WTC11 (cell line): ENCODE results near the gene IQGAP3. TPM values are rescaled to one million over a fixed set of nuclear protein-coding genes. Genes with fewer than 3 reads are reported as not detected.

Experiments used
- AR ChIP-seq: fragments of 250-450 bp; sonication (Bioruptor Pico); IDR thresholded peaks from 2 replicates; pipeline ENCODE4 v1.9.0; 2021; ENCODE audit warnings: mild to moderate bottlenecking
- ARID4B ChIP-seq: sonication (generic); formaldehyde crosslinking; IDR thresholded peaks from 2 replicates; pipeline ENCODE4 v1.8.0; 2023; ENCODE audit warnings: missing genetic modification reagents, mild to moderate bottlenecking, borderline replicate concordance
- E2F1 ChIP-seq: sonication (generic); formaldehyde crosslinking; IDR thresholded peaks from 2 replicates; pipeline ENCODE4 v1.8.0; 2022; ENCODE audit warnings: mild to moderate bottlenecking, missing genetic modification reagents
- ERG ChIP-seq: fragments of 250-450 bp; sonication (Bioruptor Pico); IDR thresholded peaks from 2 replicates; pipeline ENCODE4 v1.8.0; 2021; ENCODE audit warnings: mild to moderate bottlenecking
- ETV6 ChIP-seq: sonication (generic); formaldehyde crosslinking; IDR thresholded peaks from 2 replicates; pipeline ENCODE4 v1.8.1; 2022; ENCODE audit warnings: mild to moderate bottlenecking, missing genetic modification reagents
- GTF2I ChIP-seq: fragments of 250-450 bp; sonication (Bioruptor Pico); conservative IDR thresholded peaks from 2 replicates; pipeline ENCODE4 v1.4.0; 2021; ENCODE audit warnings: mild to moderate bottlenecking
- HMGA2 ChIP-seq: fragments of 250-450 bp; sonication (Bioruptor Pico); IDR thresholded peaks from 2 replicates; pipeline ENCODE4 v1.4.0; 2021; ENCODE audit warnings: mild to moderate bottlenecking, moderate library complexity
- KAT7 ChIP-seq: sonication (generic); formaldehyde crosslinking; IDR thresholded peaks from 2 replicates; pipeline ENCODE4 v1.8.1; 2023; ENCODE audit warnings: missing genetic modification reagents, mild to moderate bottlenecking, borderline replicate concordance
- MAX ChIP-seq: sonication (generic); formaldehyde crosslinking; IDR thresholded peaks from 2 replicates; pipeline ENCODE4 v1.8.0; 2022; ENCODE audit warnings: mild to moderate bottlenecking, missing genetic modification reagents
- NFE2L1 ChIP-seq: sonication (generic); formaldehyde crosslinking; IDR thresholded peaks from 2 replicates; pipeline ENCODE4 v1.8.1; 2023; ENCODE audit warnings: missing genetic modification reagents
- NR1H2 ChIP-seq: sonication (generic); formaldehyde crosslinking; IDR thresholded peaks from 2 replicates; pipeline ENCODE4 v1.9.0; 2021; ENCODE audit warnings: mild to moderate bottlenecking, moderate library complexity, missing genetic modification reagents
- NR2C2 ChIP-seq: sonication (generic); formaldehyde crosslinking; IDR thresholded peaks from 2 replicates; pipeline ENCODE4 v1.8.0; 2022; ENCODE audit warnings: mild to moderate bottlenecking, missing genetic modification reagents
- PRDM15 ChIP-seq: sonication (generic); formaldehyde crosslinking; IDR thresholded peaks from 2 replicates; pipeline ENCODE4 v1.8.0; 2022; ENCODE audit warnings: missing genetic modification reagents
- RELA ChIP-seq: sonication (generic); formaldehyde crosslinking; IDR thresholded peaks from 2 replicates; pipeline ENCODE4 v1.8.1; 2022; ENCODE audit warnings: missing genetic modification reagents, mild to moderate bottlenecking, borderline replicate concordance
- SMAD3 ChIP-seq: sonication (generic); formaldehyde crosslinking; IDR thresholded peaks from 2 replicates; pipeline ENCODE4 v1.8.0; 2022; ENCODE audit warnings: missing genetic modification reagents, mild to moderate bottlenecking, borderline replicate concordance
- SMAD4 ChIP-seq: sonication (generic); formaldehyde crosslinking; IDR thresholded peaks from 2 replicates; pipeline ENCODE4 v1.8.0; 2022; ENCODE audit warnings: mild to moderate bottlenecking, missing genetic modification reagents
- TEAD1 ChIP-seq: sonication (generic); formaldehyde crosslinking; IDR thresholded peaks from 2 replicates; pipeline ENCODE4 v1.8.0; 2022; ENCODE audit warnings: mild to moderate bottlenecking, missing genetic modification reagents
- ZNF138 ChIP-seq: sonication (generic); formaldehyde crosslinking; conservative IDR thresholded peaks from 2 replicates; pipeline ENCODE4 v1.8.1; 2022; ENCODE audit warnings: mild to moderate bottlenecking, moderate library complexity, missing genetic modification reagents
- ZNF425 ChIP-seq: fragments of 250-450 bp; sonication (Bioruptor Pico); conservative IDR thresholded peaks from 2 replicates; pipeline ENCODE4 v1.9.0; 2021; ENCODE audit warnings: mild to moderate bottlenecking
- ZNF671 ChIP-seq: fragments of 250-450 bp; sonication (Bioruptor Pico); IDR thresholded peaks from 2 replicates; pipeline ENCODE4 v1.8.0; 2021; ENCODE audit warnings: mild to moderate bottlenecking
- ZSCAN18 ChIP-seq: fragments of 250-450 bp; sonication (Bioruptor Pico); IDR thresholded peaks from 2 replicates; pipeline ENCODE4 v2.1.2; 2022; ENCODE audit warnings: mild to moderate bottlenecking, moderate library complexity
- total RNA-seq: library from RNA; stranded (reverse); gene quantifications from 3 replicates; pipeline ENCODE4 v1.2.3, GENCODE V29; 2021

The IQGAP3 gene
- total RNA-seq, 1 experiment from 2014 or later = 33.3 TPM

- peak; percentile 99 for TF ChIP-seq MAX (CRISPR knock-in tag)
- TF ChIP-seq PRDM15 (CRISPR knock-in tag) = peak; percentile 29; the same call in 1 of the 2 replicates
- TF ChIP-seq HMGA2 (CRISPR knock-in tag) = no peak
- no peak for TF ChIP-seq RELA (CRISPR knock-in tag)
- TF ChIP-seq ZNF671 (CRISPR knock-in tag) = no peak
- peak; percentile 25; the same call in 1 of the 2 replicates for TF ChIP-seq NR2C2 (CRISPR knock-in tag)
- no peak for TF ChIP-seq SMAD3
- no peak for TF ChIP-seq ZSCAN18 (CRISPR knock-in tag)
- TF ChIP-seq ZNF425 (CRISPR knock-in tag) = no peak
- TF ChIP-seq KAT7 (CRISPR knock-in tag) = no peak
- TF ChIP-seq ERG = no peak
- TF ChIP-seq TEAD1 (CRISPR knock-in tag) = peak; percentile 54
- TF ChIP-seq AR (CRISPR knock-in tag) = no peak
- peak; percentile 42; the same call in 1 of the 2 replicates for TF ChIP-seq ETV6
- peak; percentile 52 for TF ChIP-seq SMAD4 (CRISPR knock-in tag)
- TF ChIP-seq NFE2L1 (CRISPR knock-in tag) = peak; percentile 67
- no peak for TF ChIP-seq GTF2I
- no peak for TF ChIP-seq E2F1 (CRISPR knock-in tag)
- peak; percentile 88 for TF ChIP-seq ARID4B (CRISPR knock-in tag)
- no peak for TF ChIP-seq ZNF138 (CRISPR knock-in tag)
- TF ChIP-seq NR1H2 (CRISPR knock-in tag) = no peak
These were observed 67.3 kb downstream of the IQGAP3 start (continued) for GRCh38 chr1:156504821-156505678.
